ENCODE results near the gene PIP4P1. TPM values are rescaled to one million over a fixed set of nuclear protein-coding genes. Genes with fewer than 3 reads are reported as not detected.
A peak's percentile ranks its signal among the peaks of the same experiment; 100 is the strongest.

The PIP4P1 gene
- total and polyA plus RNA-seq, 2 of the 13 experiments (the other 11 are each of a cell fraction or from before 2014, with no cell fraction given): 33.4 to 47.0 TPM

DNA sequence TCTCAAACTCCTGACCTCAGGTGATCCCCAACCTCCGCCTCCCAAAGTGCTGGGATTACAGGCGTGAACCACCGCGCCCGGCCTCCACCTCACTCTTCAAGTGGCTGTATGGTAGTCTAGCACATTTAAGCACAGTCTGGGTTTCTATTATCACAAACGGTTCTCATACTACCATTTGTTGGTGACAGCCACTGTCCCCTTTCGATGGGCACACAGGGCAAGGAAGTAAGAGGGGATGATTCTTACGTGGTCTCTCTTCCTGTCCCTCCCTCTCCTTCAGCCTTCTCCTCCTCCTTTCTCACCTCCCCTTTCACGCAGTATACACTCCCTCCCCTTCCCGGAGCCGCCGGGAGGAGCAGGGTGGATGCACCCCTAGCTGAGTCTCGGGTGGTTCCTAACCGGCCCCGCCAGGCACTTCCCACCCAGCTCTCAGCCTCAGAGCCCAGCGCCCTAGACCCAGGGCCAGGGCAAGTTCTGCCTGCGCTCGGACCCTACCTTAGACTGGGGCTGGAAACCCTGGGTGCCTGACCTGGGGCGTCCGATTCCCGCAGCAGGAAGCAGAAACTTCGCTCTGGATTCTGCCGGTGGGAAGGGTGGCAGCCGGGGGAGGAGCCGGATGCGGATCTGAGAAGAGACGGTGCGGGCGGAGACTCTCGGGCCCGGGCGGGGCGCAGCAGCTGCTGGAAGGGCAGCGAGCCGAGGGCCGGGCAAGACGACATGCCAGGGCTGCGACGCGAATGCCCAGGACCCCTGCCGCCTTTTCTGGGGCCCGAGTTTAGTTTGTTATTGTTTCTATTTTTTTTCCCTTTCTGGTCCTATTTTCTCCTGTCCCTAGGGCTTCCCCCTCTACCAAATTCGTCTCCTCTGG, 48.1 kb downstream of the PIP4P1 start, which contains the start of gene TEP1 (continued):
- TF ChIP-seq, protein P1, sequence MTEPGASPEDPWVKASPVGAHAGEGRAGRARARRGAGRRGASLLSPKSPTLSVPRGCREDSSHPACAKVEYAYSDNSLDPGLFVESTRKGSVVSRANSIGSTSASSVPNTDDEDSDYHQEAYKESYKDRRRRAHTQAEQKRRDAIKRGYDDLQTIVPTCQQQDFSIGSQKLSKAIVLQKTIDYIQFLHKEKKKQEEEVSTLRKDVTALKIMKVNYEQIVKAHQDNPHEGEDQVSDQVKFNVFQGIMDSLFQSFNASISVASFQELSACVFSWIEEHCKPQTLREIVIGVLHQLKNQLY (CRISPR knock-in tag; IDR thresholded peaks at IDR 0.05): no peak; the same call in 1 of the 2 replicates
- TF ChIP-seq ZNF781 (CRISPR knock-in tag; IDR thresholded peaks at IDR 0.05; ENCODE audit: borderline replicate concordance, not compliant biosample characterization) (peak; percentile 68), POLR2AphosphoS2 (IDR thresholded peaks at IDR 0.05; ENCODE audit: low read depth, low read length) (no peak), TCF12 (IDR thresholded peaks at IDR 0.05) (no peak), TCF12 (CRISPR knock-in tag; IDR thresholded peaks at IDR 0.05) (no peak; the same call in 1 of the 2 replicates), FOXC1 (CRISPR knock-in tag; IDR thresholded peaks at IDR 0.05; ENCODE audit: borderline replicate concordance) (0 out of 2 replicates have a peak, but pooled peaks have one; percentile 29), ARNTL (CRISPR knock-in tag; IDR thresholded peaks at IDR 0.05) (peak; percentile 64), ZBTB7A (CRISPR knock-in tag; IDR thresholded peaks at IDR 0.05) (no peak; the same call in 1 of the 2 replicates), SAFB2 (CRISPR knock-in tag; IDR thresholded peaks at IDR 0.05; ENCODE audit: borderline replicate concordance, low read depth) (no peak; the same call in 1 of the 2 replicates), KAT2B (IDR thresholded peaks at IDR 0.05; ENCODE audit: borderline replicate concordance, low read depth, low read length) (no peak), PAX8 (CRISPR knock-in tag; IDR thresholded peaks at IDR 0.05; ENCODE audit: borderline replicate concordance) (no peak), ZNF383 (CRISPR knock-in tag; IDR thresholded peaks at IDR 0.05; ENCODE audit: borderline replicate concordance) (peak; percentile 58; the same call in 1 of the 2 replicates), MAFG (CRISPR knock-in tag; IDR thresholded peaks at IDR 0.05) (no peak), ZFP36L2 (CRISPR knock-in tag; IDR thresholded peaks at IDR 0.05) (no peak)
- TF ChIP-seq, protein P2, sequence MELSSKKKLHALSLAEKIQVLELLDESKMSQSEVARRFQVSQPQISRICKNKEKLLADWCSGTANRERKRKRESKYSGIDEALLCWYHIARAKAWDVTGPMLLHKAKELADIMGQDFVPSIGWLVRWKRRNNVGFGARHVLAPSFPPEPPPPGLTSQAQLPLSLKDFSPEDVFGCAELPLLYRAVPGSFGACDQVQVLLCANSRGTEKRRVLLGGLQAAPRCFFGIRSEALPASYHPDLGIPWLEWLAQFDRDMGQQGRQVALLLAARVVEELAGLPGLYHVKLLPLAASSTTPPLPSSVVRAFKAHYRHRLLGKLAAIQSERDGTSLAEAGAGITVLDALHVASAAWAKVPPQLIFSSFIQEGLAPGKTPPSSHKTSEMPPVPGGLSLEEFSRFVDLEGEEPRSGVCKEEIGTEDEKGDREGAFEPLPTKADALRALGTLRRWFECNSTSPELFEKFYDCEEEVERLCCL (CRISPR knock-in tag; IDR thresholded peaks at IDR 0.05; ENCODE audit: borderline replicate concordance): peak; percentile 79; the same call in 1 of the 2 replicates
- TF ChIP-seq, protein P3, sequence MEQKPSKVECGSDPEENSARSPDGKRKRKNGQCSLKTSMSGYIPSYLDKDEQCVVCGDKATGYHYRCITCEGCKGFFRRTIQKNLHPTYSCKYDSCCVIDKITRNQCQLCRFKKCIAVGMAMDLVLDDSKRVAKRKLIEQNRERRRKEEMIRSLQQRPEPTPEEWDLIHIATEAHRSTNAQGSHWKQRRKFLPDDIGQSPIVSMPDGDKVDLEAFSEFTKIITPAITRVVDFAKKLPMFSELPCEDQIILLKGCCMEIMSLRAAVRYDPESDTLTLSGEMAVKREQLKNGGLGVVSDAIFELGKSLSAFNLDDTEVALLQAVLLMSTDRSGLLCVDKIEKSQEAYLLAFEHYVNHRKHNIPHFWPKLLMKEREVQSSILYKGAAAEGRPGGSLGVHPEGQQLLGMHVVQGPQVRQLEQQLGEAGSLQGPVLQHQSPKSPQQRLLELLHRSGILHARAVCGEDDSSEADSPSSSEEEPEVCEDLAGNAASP (CRISPR knock-in tag; IDR thresholded peaks at IDR 0.05; ENCODE audit: borderline replicate concordance): no peak; the same call in 1 of the 2 replicates
- TF ChIP-seq, protein P4, sequence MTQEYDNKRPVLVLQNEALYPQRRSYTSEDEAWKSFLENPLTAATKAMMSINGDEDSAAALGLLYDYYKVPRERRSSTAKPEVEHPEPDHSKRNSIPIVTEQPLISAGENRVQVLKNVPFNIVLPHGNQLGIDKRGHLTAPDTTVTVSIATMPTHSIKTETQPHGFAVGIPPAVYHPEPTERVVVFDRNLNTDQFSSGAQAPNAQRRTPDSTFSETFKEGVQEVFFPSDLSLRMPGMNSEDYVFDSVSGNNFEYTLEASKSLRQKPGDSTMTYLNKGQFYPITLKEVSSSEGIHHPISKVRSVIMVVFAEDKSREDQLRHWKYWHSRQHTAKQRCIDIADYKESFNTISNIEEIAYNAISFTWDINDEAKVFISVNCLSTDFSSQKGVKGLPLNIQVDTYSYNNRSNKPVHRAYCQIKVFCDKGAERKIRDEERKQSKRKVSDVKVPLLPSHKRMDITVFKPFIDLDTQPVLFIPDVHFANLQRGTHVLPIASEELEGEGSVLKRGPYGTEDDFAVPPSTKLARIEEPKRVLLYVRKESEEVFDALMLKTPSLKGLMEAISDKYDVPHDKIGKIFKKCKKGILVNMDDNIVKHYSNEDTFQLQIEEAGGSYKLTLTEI (CRISPR knock-in tag; conservative IDR thresholded peaks at IDR 0.05): no peak
- TF ChIP-seq, protein P5, sequence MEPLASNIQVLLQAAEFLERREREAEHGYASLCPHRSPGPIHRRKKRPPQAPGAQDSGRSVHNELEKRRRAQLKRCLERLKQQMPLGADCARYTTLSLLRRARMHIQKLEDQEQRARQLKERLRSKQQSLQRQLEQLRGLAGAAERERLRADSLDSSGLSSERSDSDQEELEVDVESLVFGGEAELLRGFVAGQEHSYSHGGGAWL (CRISPR knock-in tag; IDR thresholded peaks at IDR 0.05): peak; percentile 85
- TF ChIP-seq, protein P6, sequence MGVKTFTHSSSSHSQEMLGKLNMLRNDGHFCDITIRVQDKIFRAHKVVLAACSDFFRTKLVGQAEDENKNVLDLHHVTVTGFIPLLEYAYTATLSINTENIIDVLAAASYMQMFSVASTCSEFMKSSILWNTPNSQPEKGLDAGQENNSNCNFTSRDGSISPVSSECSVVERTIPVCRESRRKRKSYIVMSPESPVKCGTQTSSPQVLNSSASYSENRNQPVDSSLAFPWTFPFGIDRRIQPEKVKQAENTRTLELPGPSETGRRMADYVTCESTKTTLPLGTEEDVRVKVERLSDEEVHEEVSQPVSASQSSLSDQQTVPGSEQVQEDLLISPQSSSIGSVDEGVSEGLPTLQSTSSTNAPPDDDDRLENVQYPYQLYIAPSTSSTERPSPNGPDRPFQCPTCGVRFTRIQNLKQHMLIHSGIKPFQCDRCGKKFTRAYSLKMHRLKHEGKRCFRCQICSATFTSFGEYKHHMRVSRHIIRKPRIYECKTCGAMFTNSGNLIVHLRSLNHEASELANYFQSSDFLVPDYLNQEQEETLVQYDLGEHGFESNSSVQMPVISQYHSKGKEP (CRISPR knock-in tag; IDR thresholded peaks at IDR 0.05): peak; percentile 27; the same call in 1 of the 2 replicates
- TF ChIP-seq, protein P7, sequence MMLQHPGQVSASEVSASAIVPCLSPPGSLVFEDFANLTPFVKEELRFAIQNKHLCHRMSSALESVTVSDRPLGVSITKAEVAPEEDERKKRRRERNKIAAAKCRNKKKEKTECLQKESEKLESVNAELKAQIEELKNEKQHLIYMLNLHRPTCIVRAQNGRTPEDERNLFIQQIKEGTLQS (CRISPR knock-in tag; IDR thresholded peaks at IDR 0.05): no peak
